ENCODE data around the gene TAAR2. TPM values are rescaled to one million over a fixed set of nuclear protein-coding genes. Genes with fewer than 3 reads are reported as not detected.

TAAR2 gene
- total and polyA plus RNA-seq, 2 experiments from 2014 or later, result not detected

- no peak within 1 kb of the TSS for H3K9ac ChIP-seq
- no peak within 1 kb of the TSS for H3K27ac ChIP-seq
- no peaks in the 10 kb centered on the region for H3K36me3 ChIP-seq (ENCODE audit: low read depth)
- H3F3A ChIP-seq (ENCODE audit: insufficient read depth), result no peaks in the 10 kb centered on the region
- no peaks in the 10 kb centered on the region for H4K20me1 ChIP-seq (ENCODE audit: insufficient read depth)
- no peak within 1 kb of the TSS for H3K4me3 ChIP-seq
- no peaks in the 10 kb centered on the region for H3K79me2 ChIP-seq (ENCODE audit: insufficient read depth)
- no peak for DNase-seq
- H2AFZ ChIP-seq, result peak within 1 kb of the TSS; percentile 18; the same call in 1 of the 2 replicates
- TF ChIP-seq EZH2 (IDR thresholded peaks at IDR 0.05; ENCODE audit: insufficient read depth, poor library complexity, severe bottlenecking) (no peak), EZH2phosphoT487 (IDR thresholded peaks at IDR 0.05; ENCODE audit: insufficient read depth, low read depth) (no peak)
- peaks cover 4% of the 10 kb centered on the region; the same call in 1 of the 2 replicates for H3K27me3 ChIP-seq (replicated peaks; ENCODE audit: insufficient read depth)
- H3K9me2 ChIP-seq (ENCODE audit: insufficient read depth), result no peaks in the 10 kb centered on the region
- H3K4me1 ChIP-seq (ENCODE audit: insufficient read depth), result no peaks in the 10 kb centered on the region
- in situ Hi-C loops (cut with MboI), result no loop called here
- no peaks in the 10 kb centered on the region for H3K9me3 ChIP-seq (ENCODE audit: low read depth)
- no peak within 1 kb of the TSS for H3K4me2 ChIP-seq (ENCODE audit: unreplicated experiment)
- WGBS, 2 experiments (ENCODE audit: low coverage in 1 of 2, low lambda C conversion rate in 2 of 2, missing lambda C conversion rate in 2 of 2), result 59 to 61% methylated on average over 3 of the region's 3 CpGs
Measured at GRCh38 chr6:132659082-132659481, 35.0 kb upstream of the TAAR2 start, which contains the start of gene TAAR1. Gene TAAR1, minus strand, starts transcription at chr6:132659182. Its CDS starts 13,179 bp downstream, at chr6:132646003.

GRCh38 chr6:132651062-132651461 is 27.0 kb upstream of the TAAR2 start:
- H3K36me3 ChIP-seq (ENCODE audit: low read depth), result no peaks in the 10 kb centered on the region

GRCh38 chr6:132650429-132650828 is 26.4 kb upstream of the TAAR2 start:
- no peak for TF ChIP-seq EZH2phosphoT487 (IDR thresholded peaks at IDR 0.05; ENCODE audit: insufficient read depth, low read depth)
- TF ChIP-seq EZH2 (IDR thresholded peaks at IDR 0.05; ENCODE audit: insufficient read depth, poor library complexity, severe bottlenecking), result no peak
- peaks cover 8% of the 10 kb centered on the region for H3K27me3 ChIP-seq (replicated peaks; ENCODE audit: insufficient read depth)
- H3K27ac ChIP-seq, result no peak overlapping the region
- no peak for DNase-seq
- H3K9me2 ChIP-seq (ENCODE audit: insufficient read depth), result no peaks in the 10 kb centered on the region
- H4K20me1 ChIP-seq (ENCODE audit: insufficient read depth), result no peaks in the 10 kb centered on the region
- H3K4me3 ChIP-seq, result no peak overlapping the region
- H3K4me1 ChIP-seq (ENCODE audit: insufficient read depth), result no peaks in the 10 kb centered on the region
- in situ Hi-C loops (cut with MboI), result no loop called here
- no peak overlapping the region for H2AFZ ChIP-seq
- H3K36me3 ChIP-seq (ENCODE audit: low read depth), result no peaks in the 10 kb centered on the region
- no peak overlapping the region for H3K4me2 ChIP-seq (ENCODE audit: unreplicated experiment)
- no peaks in the 10 kb centered on the region for H3K79me2 ChIP-seq (ENCODE audit: insufficient read depth)
- H3K9me3 ChIP-seq (ENCODE audit: low read depth), result no peaks in the 10 kb centered on the region
- H3F3A ChIP-seq (ENCODE audit: insufficient read depth), result no peaks in the 10 kb centered on the region
- WGBS, 2 experiments (ENCODE audit: low coverage in 1 of 2, low lambda C conversion rate in 2 of 2, missing lambda C conversion rate in 2 of 2), result 64 to 80% methylated on average over 1 of the region's 1 CpG
- no peak overlapping the region for H3K9ac ChIP-seq

More at GRCh38 chr6:132651062-132651461, 27.0 kb upstream of the TAAR2 start:
- Histone ChIP-seq H3K4me3 (no peak overlapping the region), H3F3A (ENCODE audit: insufficient read depth) (no peaks in the 10 kb centered on the region), H3K9me3 (ENCODE audit: low read depth) (no peaks in the 10 kb centered on the region), H3K79me2 (ENCODE audit: insufficient read depth) (no peaks in the 10 kb centered on the region), H3K27ac (no peak overlapping the region), H3K9ac (no peak overlapping the region), H4K20me1 (ENCODE audit: insufficient read depth) (no peaks in the 10 kb centered on the region), H3K27me3 (replicated peaks; ENCODE audit: insufficient read depth) (peaks cover 8% of the 10 kb centered on the region), H3K4me1 (ENCODE audit: insufficient read depth) (no peaks in the 10 kb centered on the region), H3K4me2 (ENCODE audit: unreplicated experiment) (no peak overlapping the region), H2AFZ (no peak overlapping the region), H3K9me2 (ENCODE audit: insufficient read depth) (no peaks in the 10 kb centered on the region)
- in situ Hi-C loops (cut with MboI), result no loop called here
- TF ChIP-seq EZH2 (IDR thresholded peaks at IDR 0.05; ENCODE audit: insufficient read depth, poor library complexity, severe bottlenecking), result no peak
- no peak for TF ChIP-seq EZH2phosphoT487 (IDR thresholded peaks at IDR 0.05; ENCODE audit: insufficient read depth, low read depth)
- DNase-seq, result no peak
- 69% methylated on average over 3 of the region's 3 CpGs for WGBS, 2 experiments (ENCODE audit: low coverage in 1 of 2, low lambda C conversion rate in 2 of 2, missing lambda C conversion rate in 2 of 2)

DNA sequence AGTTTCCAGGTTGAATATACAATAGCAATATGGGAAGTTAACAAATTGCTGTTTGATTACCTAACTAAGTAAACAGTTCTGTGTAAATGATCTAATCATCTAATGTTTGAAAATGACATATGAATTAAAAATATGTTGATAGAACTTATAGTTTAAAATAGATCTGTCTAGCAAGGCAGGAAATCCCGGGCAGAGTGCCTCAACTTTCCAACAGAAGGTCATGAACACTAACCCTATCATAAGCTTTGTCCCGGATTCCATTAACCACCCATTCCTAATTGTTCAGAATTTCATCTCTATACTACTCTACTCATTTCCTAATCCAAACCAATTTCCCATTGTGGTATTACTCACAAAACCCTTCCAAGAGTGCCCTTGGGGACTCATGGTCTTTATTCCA is 24.8 kb upstream of the TAAR2 start:
- 70 to 73% methylated on average over 2 of the region's 2 CpGs for WGBS, 2 experiments (ENCODE audit: low coverage in 1 of 2, low lambda C conversion rate in 2 of 2, missing lambda C conversion rate in 2 of 2)
- Histone ChIP-seq H3K9me3 (ENCODE audit: low read depth) (no peaks in the 10 kb centered on the region), H4K20me1 (ENCODE audit: insufficient read depth) (no peaks in the 10 kb centered on the region), H3K4me3 (no peak overlapping the region), H3K36me3 (ENCODE audit: low read depth) (no peaks in the 10 kb centered on the region), H3K27ac (no peak overlapping the region), H2AFZ (no peak overlapping the region), H3F3A (ENCODE audit: insufficient read depth) (no peaks in the 10 kb centered on the region), H3K9ac (no peak overlapping the region), H3K4me1 (ENCODE audit: insufficient read depth) (no peaks in the 10 kb centered on the region), H3K4me2 (ENCODE audit: unreplicated experiment) (no peak overlapping the region), H3K79me2 (ENCODE audit: insufficient read depth) (no peaks in the 10 kb centered on the region), H3K27me3 (replicated peaks; ENCODE audit: insufficient read depth) (peaks cover 1% of the 10 kb centered on the region), H3K9me2 (ENCODE audit: insufficient read depth) (no peaks in the 10 kb centered on the region)
- DNase-seq, result no peak
- in situ Hi-C loops (cut with MboI), result no loop called here
- TF ChIP-seq EZH2phosphoT487 (IDR thresholded peaks at IDR 0.05; ENCODE audit: insufficient read depth, low read depth) (no peak), EZH2 (IDR thresholded peaks at IDR 0.05; ENCODE audit: insufficient read depth, poor library complexity, severe bottlenecking) (no peak)

DNA sequence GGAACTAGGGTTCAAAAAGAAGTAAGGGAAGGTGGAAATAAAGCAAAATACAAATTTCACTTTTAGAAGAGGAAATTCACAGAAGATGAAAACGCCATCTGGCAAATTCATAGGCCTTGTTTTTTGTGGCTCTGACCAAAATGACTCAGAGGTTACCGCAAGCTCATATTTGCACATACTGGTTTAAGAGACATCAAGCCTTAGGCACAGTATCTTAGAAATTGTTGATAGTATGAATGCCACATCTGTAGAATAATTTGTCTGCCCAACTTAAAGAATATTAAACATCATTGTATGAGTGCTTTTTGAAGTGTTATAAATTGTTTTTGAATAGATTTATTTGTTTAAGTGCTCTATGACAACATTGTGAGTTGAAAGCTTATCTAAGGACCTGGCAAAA is 24.3 kb upstream of the TAAR2 start:
- no peak overlapping the region for H3K4me2 ChIP-seq (ENCODE audit: unreplicated experiment)
- no peaks in the 10 kb centered on the region for H3K79me2 ChIP-seq (ENCODE audit: insufficient read depth)
- H3K9ac ChIP-seq, result no peak overlapping the region
- no peaks in the 10 kb centered on the region for H3F3A ChIP-seq (ENCODE audit: insufficient read depth)
- in situ Hi-C loops (cut with MboI), result no loop called here
- H3K9me2 ChIP-seq (ENCODE audit: insufficient read depth), result no peaks in the 10 kb centered on the region
- no peaks in the 10 kb centered on the region for H3K27me3 ChIP-seq (replicated peaks; ENCODE audit: insufficient read depth)
- H2AFZ ChIP-seq, result no peak overlapping the region; the same call in 1 of the 2 replicates
- no peaks in the 10 kb centered on the region for H4K20me1 ChIP-seq (ENCODE audit: insufficient read depth)
- WGBS, 2 experiments (ENCODE audit: low coverage in 1 of 2, low lambda C conversion rate in 2 of 2, missing lambda C conversion rate in 2 of 2), result 55 to 57% methylated on average over 2 of the region's 2 CpGs
- no peak overlapping the region for H3K4me3 ChIP-seq
- H3K4me1 ChIP-seq (ENCODE audit: insufficient read depth), result no peaks in the 10 kb centered on the region
- no peaks in the 10 kb centered on the region for H3K9me3 ChIP-seq (ENCODE audit: low read depth)
- peak; percentile 57 for DNase-seq
- H3K36me3 ChIP-seq (ENCODE audit: low read depth), result no peaks in the 10 kb centered on the region
- H3K27ac ChIP-seq, result no peak overlapping the region
- TF ChIP-seq EZH2 (IDR thresholded peaks at IDR 0.05; ENCODE audit: insufficient read depth, poor library complexity, severe bottlenecking), result no peak
- TF ChIP-seq EZH2phosphoT487 (IDR thresholded peaks at IDR 0.05; ENCODE audit: insufficient read depth, low read depth), result no peak

All from GM23248 (cell line).